ENCODE data around the gene SEC22A.

Gene SEC22A

GRCh38 chr3:123157598-123158287 lies 44.0 kb upstream of the SEC22A start:
- Histone ChIP-seq H3K79me2 (no peaks in the 10 kb centered on the region), H3K4me2 (ENCODE audit: low read length) (no peak overlapping the region), H3K36me3 (ENCODE audit: control insufficient read depth, insufficient read depth, low read length) (no peaks in the 10 kb centered on the region), H3K27me3 (ENCODE audit: control insufficient read depth, insufficient read depth, low read length) (no peaks in the 10 kb centered on the region), H3K9me3 (ENCODE audit: control insufficient read depth, low read length) (no peaks in the 10 kb centered on the region), H3K4me1 (no peaks in the 10 kb centered on the region), H3K4me3 (ENCODE audit: low read depth, low read length) (no peak overlapping the region), H3K27ac (no peak overlapping the region), H2AFZ (no peak overlapping the region), H3K9ac (no peak overlapping the region)
- no peak for TF ChIP-seq CTCF (IDR thresholded peaks at IDR 0.05)

- Histone ChIP-seq H3K4me3 (ENCODE audit: low read depth, low read length) (no peak overlapping the region), H2AFZ (no peak overlapping the region), H3K27me3 (ENCODE audit: control insufficient read depth, insufficient read depth, low read length) (no peaks in the 10 kb centered on the region), H3K4me1 (no peaks in the 10 kb centered on the region), H3K36me3 (ENCODE audit: control insufficient read depth, insufficient read depth, low read length) (no peaks in the 10 kb centered on the region), H3K9me3 (ENCODE audit: control insufficient read depth, low read length) (no peaks in the 10 kb centered on the region), H3K4me2 (ENCODE audit: low read length) (no peak overlapping the region), H3K79me2 (no peaks in the 10 kb centered on the region), H3K27ac (no peak overlapping the region), H3K9ac (no peak overlapping the region)
- no peak for TF ChIP-seq CTCF (IDR thresholded peaks at IDR 0.05)
Measured at GRCh38 chr3:123158330-123158729, 43.4 kb upstream of the SEC22A start.

GRCh38 chr3:123158899-123159390 lies 42.8 kb upstream of the SEC22A start:
- H3K4me2 ChIP-seq (ENCODE audit: low read length) = no peak overlapping the region
- H3K9ac ChIP-seq = no peak overlapping the region
- H2AFZ ChIP-seq = no peak overlapping the region
- no peaks in the 10 kb centered on the region for H3K4me1 ChIP-seq
- H3K4me3 ChIP-seq (ENCODE audit: low read depth, low read length) = no peak overlapping the region
- no peaks in the 10 kb centered on the region for H3K27me3 ChIP-seq (ENCODE audit: control insufficient read depth, insufficient read depth, low read length)
- H3K36me3 ChIP-seq (ENCODE audit: control insufficient read depth, insufficient read depth, low read length) = no peaks in the 10 kb centered on the region
- no peak overlapping the region for H3K27ac ChIP-seq
- H3K79me2 ChIP-seq = no peaks in the 10 kb centered on the region
- no peaks in the 10 kb centered on the region for H3K9me3 ChIP-seq (ENCODE audit: control insufficient read depth, low read length)
- no peak for TF ChIP-seq CTCF (IDR thresholded peaks at IDR 0.05)

- Histone ChIP-seq H3K4me1 (no peaks in the 10 kb centered on the region), H3K9me3 (ENCODE audit: control insufficient read depth, low read length) (no peaks in the 10 kb centered on the region), H3K79me2 (no peaks in the 10 kb centered on the region), H3K27ac (no peak overlapping the region), H3K36me3 (ENCODE audit: control insufficient read depth, insufficient read depth, low read length) (no peaks in the 10 kb centered on the region), H2AFZ (no peak overlapping the region), H3K4me3 (ENCODE audit: low read depth, low read length) (no peak overlapping the region), H3K27me3 (ENCODE audit: control insufficient read depth, insufficient read depth, low read length) (no peaks in the 10 kb centered on the region), H3K9ac (no peak overlapping the region), H3K4me2 (ENCODE audit: low read length) (no peak overlapping the region)
- no peak for TF ChIP-seq CTCF (IDR thresholded peaks at IDR 0.05)
Measured at GRCh38 chr3:123159926-123160635, 41.7 kb upstream of the SEC22A start.
